Duodenal mucosa (tissue), 2 donors: ENCODE results near the gene SIGLEC9.

Experiments used
- H3K27ac ChIP-seq: one replicate; pipeline ENCODE4 v1.7.0; 2013; ENCODE audit warnings: low read depth, low read length
- H3K27me3 ChIP-seq, 2 donors: one replicate each; pipeline ENCODE4 v1.7.0; 2013; ENCODE audit warnings: low read length in 2 of 2, control low read depth in 1 of 2; ENCODE audit not compliant: insufficient read depth in 2 of 2, control insufficient read depth in 1 of 2
- H3K36me3 ChIP-seq, 2 donors: one replicate each; pipeline ENCODE4 v1.7.0; 2013; ENCODE audit warnings: low read length in 2 of 2, control low read depth in 1 of 2; ENCODE audit not compliant: insufficient read depth in 2 of 2, control insufficient read depth in 1 of 2
- H3K4me1 ChIP-seq, 2 donors: one replicate each; pipeline ENCODE4 v1.7.0; 2013; ENCODE audit warnings: low read length in 2 of 2, control low read depth in 1 of 2; ENCODE audit not compliant: insufficient read depth in 2 of 2, control insufficient read depth in 1 of 2
- H3K4me3 ChIP-seq, 2 donors: one replicate each; pipeline ENCODE4 v1.7.0; 2013; ENCODE audit warnings: low read length in 2 of 2, low read depth in 1 of 2
- H3K9ac ChIP-seq, 2 donors: one replicate each; pipeline ENCODE4 v1.7.0; 2013; ENCODE audit warnings: low read length in 2 of 2, low read depth in 1 of 2
- H3K9me3 ChIP-seq, 2 donors: one replicate each; pipeline ENCODE4 v1.7.0; 2013; ENCODE audit warnings: low read length in 2 of 2, control low read depth in 1 of 2; ENCODE audit not compliant: control insufficient read depth in 1 of 2

Gene SIGLEC9

GRCh38 chr19:51121257-51121656, 3.4 kb upstream of the SIGLEC9 start:
- Histone ChIP-seq H3K4me3 (no peak overlapping the region), H3K36me3 (no peaks in the 10 kb centered on the region), H3K4me1 (no peaks in the 10 kb centered on the region), H3K9me3 (no peaks in the 10 kb centered on the region), H3K27me3 (no peaks in the 10 kb centered on the region), H3K27ac (no peak overlapping the region), H3K9ac (no peak overlapping the region)

GRCh38 chr19:51122112-51122981, 2.4 kb upstream of the SIGLEC9 start:
- H3K9ac ChIP-seq: no peak overlapping the region
- H3K4me3 ChIP-seq: no peak overlapping the region
- H3K4me1 ChIP-seq: no peaks in the 10 kb centered on the region
- H3K36me3 ChIP-seq: no peaks in the 10 kb centered on the region
- H3K9me3 ChIP-seq: no peaks in the 10 kb centered on the region
- peak overlapping the region; percentile 3 for H3K27ac ChIP-seq
- no peaks in the 10 kb centered on the region for H3K27me3 ChIP-seq

GRCh38 chr19:51123381-51123800, 1.3 kb upstream of the SIGLEC9 start:
- Histone ChIP-seq H3K36me3 (no peaks in the 10 kb centered on the region), H3K9me3 (no peaks in the 10 kb centered on the region), H3K4me1 (peaks cover 0 to 1% of the 10 kb centered on the region in 2 donors), H3K4me3 (no peak overlapping the region), H3K27ac (no peak overlapping the region), H3K9ac (no peak overlapping the region), H3K27me3 (no peaks in the 10 kb centered on the region)

GRCh38 chr19:51123802-51124201, 904 bp upstream of the SIGLEC9 start:
- H3K9me3 ChIP-seq: no peaks in the 10 kb centered on the region
- H3K36me3 ChIP-seq: no peaks in the 10 kb centered on the region
- no peak overlapping the region for H3K9ac ChIP-seq
- H3K27me3 ChIP-seq: no peaks in the 10 kb centered on the region
- H3K4me3 ChIP-seq: no peak overlapping the region
- H3K27ac ChIP-seq: no peak overlapping the region
- peaks cover 0 to 5% of the 10 kb centered on the region in 2 donors for H3K4me1 ChIP-seq

GRCh38 chr19:51124216-51124615, 490 bp upstream of the SIGLEC9 start:
- no peak overlapping the region for H3K4me3 ChIP-seq
- no peaks in the 10 kb centered on the region for H3K9me3 ChIP-seq
- no peaks in the 10 kb centered on the region for H3K27me3 ChIP-seq
- H3K9ac ChIP-seq: no peak overlapping the region
- peaks cover 0 to 6% of the 10 kb centered on the region in 2 donors for H3K4me1 ChIP-seq
- no peak overlapping the region for H3K27ac ChIP-seq
- H3K36me3 ChIP-seq: no peaks in the 10 kb centered on the region

GRCh38 chr19:51125421-51126075, 842 bp downstream of the SIGLEC9 start:
- no peak overlapping the region for H3K9ac ChIP-seq

GRCh38 chr19:51127032-51127431, 2.3 kb downstream of the SIGLEC9 start:
- Histone ChIP-seq H3K36me3 (no peaks in the 10 kb centered on the region), H3K9ac (no peak overlapping the region), H3K4me1 (peaks cover 0 to 6% of the 10 kb centered on the region in 2 donors), H3K9me3 (no peaks in the 10 kb centered on the region), H3K4me3 (no peak overlapping the region), H3K27me3 (no peaks in the 10 kb centered on the region), H3K27ac (no peak overlapping the region)

More at GRCh38 chr19:51125421-51126075, 842 bp downstream of the SIGLEC9 start:
- Histone ChIP-seq H3K27ac (no peak overlapping the region), H3K4me3 (peak overlapping the region in 1 of 2 donors; percentile 8), H3K36me3 (no peaks in the 10 kb centered on the region), H3K27me3 (no peaks in the 10 kb centered on the region), H3K4me1 (peaks cover 0 to 6% of the 10 kb centered on the region in 2 donors), H3K9me3 (no peaks in the 10 kb centered on the region)

GRCh38 chr19:51127755-51128154, 3.0 kb downstream of the SIGLEC9 start:
- Histone ChIP-seq H3K36me3 (no peaks in the 10 kb centered on the region), H3K27me3 (no peaks in the 10 kb centered on the region), H3K9ac (no peak overlapping the region), H3K9me3 (no peaks in the 10 kb centered on the region), H3K27ac (no peak overlapping the region), H3K4me3 (no peak overlapping the region), H3K4me1 (peaks cover 0 to 6% of the 10 kb centered on the region in 2 donors)

- Histone ChIP-seq H3K27me3 (no peaks in the 10 kb centered on the region), H3K36me3 (no peaks in the 10 kb centered on the region), H3K27ac (peak overlapping the region; percentile 20), H3K4me3 (no peak overlapping the region), H3K9me3 (no peaks in the 10 kb centered on the region), H3K9ac (no peak overlapping the region), H3K4me1 (peaks cover 0 to 6% of the 10 kb centered on the region in 2 donors)
Observed at GRCh38 chr19:51128227-51128626, 3.5 kb downstream of the SIGLEC9 start.

GRCh38 chr19:51129716-51130115, 5.0 kb downstream of the SIGLEC9 start:
- no peak overlapping the region for H3K27ac ChIP-seq
- no peaks in the 10 kb centered on the region for H3K27me3 ChIP-seq
- no peak overlapping the region for H3K4me3 ChIP-seq
- no peaks in the 10 kb centered on the region for H3K36me3 ChIP-seq
- H3K9me3 ChIP-seq: no peaks in the 10 kb centered on the region
- no peak overlapping the region for H3K9ac ChIP-seq
- peaks cover 0 to 6% of the 10 kb centered on the region in 2 donors for H3K4me1 ChIP-seq
